IMR-90 (cell line): ENCODE results near the gene TMEM45B. TPM values are rescaled to one million over a fixed set of nuclear protein-coding genes. Genes with fewer than 3 reads are reported as not detected.

ENCODE experiments used
- ATAC-seq: fragments of 200-7000 bp; cut with Tn5 transposase; 2 replicates; pipeline ENCODE4 v1.9.1; 2020; ENCODE audit warnings: low read depth, mild to moderate bottlenecking, moderate library complexity
- BruUV-seq: library from RNA; stranded (reverse); fragments of 400-500 nt; replicated peaks from 2 replicates; lab custom pipeline; 2021; lab: Mats Ljungman, UMichigan
- CTCF ChIA-PET: fragments of 300-600 bp; formaldehyde crosslinking; extraction: SDS; loops from one replicate; lab custom pipeline; 2021; ENCODE audit warnings: antibody characterized with exemption; lab: Yijun Ruan, JAX
- POLR2A ChIA-PET: fragments of 300-600 bp; sonication (Branson Sonifier 250); formaldehyde crosslinking; loops from one replicate; lab custom pipeline; 2022; ENCODE audit warnings: antibody characterized with exemption; ENCODE audit not compliant: unreplicated experiment; lab: Charles Lee
- DNase-seq: peaks from one replicate; pipeline ENCODE4 v3.0.0; 2013
- H2AFZ ChIP-seq: replicated peaks from 2 replicates; pipeline ENCODE3; 2013; ENCODE audit warnings: low read length, mild to moderate bottlenecking; ENCODE audit not compliant: poor library complexity
- H2AK5ac ChIP-seq: 2 replicates; pipeline ENCODE4 v1.6.1; 2013; ENCODE audit warnings: low read depth, low read length, inconsistent platforms
- H2AK9ac ChIP-seq: replicated peaks from 2 replicates; pipeline ENCODE3; 2013; ENCODE audit warnings: mild to moderate bottlenecking, low read depth, low read length, moderate library complexity; ENCODE audit not compliant: poor library complexity
- H2BK120ac ChIP-seq: 2 replicates; pipeline ENCODE4 v1.6.1; 2013; ENCODE audit warnings: low read depth, low read length, inconsistent platforms
- H2BK15ac ChIP-seq: 3 replicates; pipeline ENCODE4 v1.6.1; 2013; ENCODE audit warnings: low read depth, low read length, inconsistent platforms
- H2BK20ac ChIP-seq: 2 replicates; pipeline ENCODE4 v1.6.1; 2013; ENCODE audit warnings: low read depth, mild to moderate bottlenecking, inconsistent platforms, low read length, moderate library complexity
- H2BK5ac ChIP-seq: 2 replicates; pipeline ENCODE4 v1.6.1; 2013; ENCODE audit warnings: mild to moderate bottlenecking, low read depth, low read length, inconsistent platforms; ENCODE audit not compliant: poor library complexity, severe bottlenecking
- H3K14ac ChIP-seq: replicated peaks from 2 replicates; pipeline ENCODE4 v1.6.1; 2013; ENCODE audit warnings: low read depth, low read length, inconsistent platforms
- H3K18ac ChIP-seq: 2 replicates; pipeline ENCODE4 v1.6.1; 2013; ENCODE audit warnings: low read depth, low read length, control low read depth
- H3K23ac ChIP-seq: 2 replicates; pipeline ENCODE4 v1.6.1; 2013; ENCODE audit warnings: low read depth, low read length, inconsistent platforms
- H3K27ac ChIP-seq: 2 replicates; pipeline ENCODE4 v1.5.1; 2013; ENCODE audit warnings: mild to moderate bottlenecking, control low read depth, low read length; ENCODE audit not compliant: insufficient read depth
- H3K27me3 ChIP-seq: 2 replicates; pipeline ENCODE4 v1.6.1; 2013; ENCODE audit warnings: low read length; ENCODE audit not compliant: control insufficient read depth, insufficient read depth
- H3K36me3 ChIP-seq: 2 replicates; pipeline ENCODE4 v1.6.1; 2013; ENCODE audit warnings: low read length, mixed read lengths; ENCODE audit not compliant: control insufficient read depth, insufficient read depth
- H3K4ac ChIP-seq: 2 replicates; pipeline ENCODE4 v1.6.1; 2013; ENCODE audit warnings: low read depth, low read length, inconsistent platforms
- H3K4me1 ChIP-seq: 2 replicates; pipeline ENCODE4 v1.6.1; 2013; ENCODE audit warnings: low read length, mixed read lengths; ENCODE audit not compliant: control insufficient read depth, insufficient read depth
- H3K4me2 ChIP-seq: 2 replicates; pipeline ENCODE4 v1.6.1; 2013; ENCODE audit warnings: low read depth, mild to moderate bottlenecking, control low read depth, low read length, moderate library complexity
- H3K4me3 ChIP-seq: 2 replicates; pipeline ENCODE4 v1.5.1; 2013; ENCODE audit warnings: low read depth, mild to moderate bottlenecking, control low read depth, low read length, moderate library complexity; ENCODE audit not compliant: insufficient read depth
- H3K56ac ChIP-seq: 2 replicates; pipeline ENCODE4 v1.6.1; 2013; ENCODE audit warnings: low read length, inconsistent platforms; ENCODE audit not compliant: insufficient read depth; ENCODE audit errors: extremely low read depth
- H3K79me1 ChIP-seq, 2 experiments: 2 replicates each; pipeline ENCODE4 v1.6.1; 2013; ENCODE audit warnings: low read length in 2 of 2, inconsistent platforms in 1 of 2, low read depth in 1 of 2
- H3K9ac ChIP-seq: 2 replicates; pipeline ENCODE4 v1.6.1; 2013; ENCODE audit warnings: low read depth, low read length, control low read depth
- H3K9me1 ChIP-seq: 2 replicates; pipeline ENCODE4 v1.6.1; 2013; ENCODE audit warnings: low read length, inconsistent platforms; ENCODE audit not compliant: insufficient read depth
- H3K9me3 ChIP-seq: 2 replicates; pipeline ENCODE4 v1.6.1; 2013; ENCODE audit warnings: low read length; ENCODE audit not compliant: control insufficient read depth, insufficient read depth
- H4K20me1 ChIP-seq: 2 replicates; pipeline ENCODE4 v1.6.1; 2013; ENCODE audit warnings: low read length, inconsistent platforms; ENCODE audit not compliant: insufficient read depth
- H4K5ac ChIP-seq: 2 replicates; pipeline ENCODE4 v1.6.1; 2013; ENCODE audit warnings: mild to moderate bottlenecking, low read depth, low read length, control low read depth
- H4K8ac ChIP-seq, 2 experiments: 2 replicates each; pipeline ENCODE4 v1.6.1; 2013; ENCODE audit warnings: low read depth in 2 of 2, low read length in 2 of 2, control low read depth in 1 of 2, inconsistent platforms in 1 of 2
- H4K91ac ChIP-seq: 2 replicates; pipeline ENCODE4 v1.6.1; 2013; ENCODE audit warnings: low read depth, low read length, inconsistent platforms; ENCODE audit not compliant: insufficient read depth
- BHLHE40 ChIP-seq: fragments of 150-350 bp; IDR thresholded peaks from 2 replicates; pipeline ENCODE4 v1.6.1; 2016; ENCODE audit warnings: mild to moderate bottlenecking, low read depth, low read length
- CEBPB ChIP-seq: IDR thresholded peaks from 2 replicates; pipeline ENCODE4 v1.6.1; 2012; ENCODE audit warnings: low read depth, low read length, improper control_type of control experiment
- CHD1 ChIP-seq: IDR thresholded peaks from 2 replicates; pipeline ENCODE4 v1.6.1; 2012; ENCODE audit warnings: low read depth, low read length, improper control_type of control experiment
- ELK1 ChIP-seq: fragments of 150-350 bp; IDR thresholded peaks from 2 replicates; pipeline ENCODE4 v1.6.1; 2016; ENCODE audit warnings: low read depth, mild to moderate bottlenecking, low read length, moderate library complexity, borderline replicate concordance
- FOS ChIP-seq: fragments of 150-350 bp; IDR thresholded peaks from 2 replicates; pipeline ENCODE4 v1.6.1; 2016; ENCODE audit warnings: low read depth, low read length
- MAFK ChIP-seq: IDR thresholded peaks from 2 replicates; pipeline ENCODE4 v1.6.1; 2012; ENCODE audit warnings: low read depth, low read length, improper control_type of control experiment
- MAZ ChIP-seq: IDR thresholded peaks from 2 replicates; pipeline ENCODE4 v1.6.1; 2012; ENCODE audit warnings: low read depth, mild to moderate bottlenecking, low read length, improper control_type of control experiment, moderate library complexity, borderline replicate concordance
- MXI1 ChIP-seq: IDR thresholded peaks from 2 replicates; pipeline ENCODE4 v1.6.1; 2012; ENCODE audit warnings: low read depth, mild to moderate bottlenecking, low read length, moderate library complexity, borderline replicate concordance
- NFE2L2 ChIP-seq: fragments of 150-350 bp; IDR thresholded peaks from 2 replicates; pipeline ENCODE4 v1.6.1; 2016; ENCODE audit warnings: low read depth, mild to moderate bottlenecking, low read length
- POLR2A ChIP-seq: IDR thresholded peaks from 2 replicates; pipeline ENCODE4 v1.6.1; 2012; ENCODE audit warnings: mild to moderate bottlenecking, low read depth, low read length
- RAD21 ChIP-seq: IDR thresholded peaks from 2 replicates; pipeline ENCODE4 v1.6.1; 2012; ENCODE audit warnings: low read length, improper control_type of control experiment
- RCOR1 ChIP-seq: IDR thresholded peaks from 2 replicates; pipeline ENCODE4 v1.6.1; 2012; ENCODE audit warnings: mild to moderate bottlenecking, low read length, improper control_type of control experiment; ENCODE audit not compliant: insufficient replicate concordance
- RFX5 ChIP-seq: IDR thresholded peaks from 2 replicates; pipeline ENCODE4 v1.8.0; 2012; ENCODE audit warnings: low read depth, mild to moderate bottlenecking, low read length, moderate library complexity
- SMC3 ChIP-seq: fragments of 150-350 bp; IDR thresholded peaks from 2 replicates; pipeline ENCODE4 v1.6.1; 2016; ENCODE audit warnings: low read depth, mild to moderate bottlenecking, antibody characterized with exemption, low read length, moderate library complexity
- WGBS, 2 experiments: methylation state at CpG; one replicate each; pipeline versions ENCODE4 v1.1.5 to v1.1.7; 2013; ENCODE audit warnings: missing lambda C conversion rate in 2 of 2; ENCODE audit not compliant: insufficient read length in 1 of 2; ENCODE audit errors: extremely low coverage in 2 of 2; 5-methylcytosine and 5-hydroxymethylcytosine counted together
- dilution Hi-C: fragments of 300-500 bp; cut with HindIII; formaldehyde crosslinking; loops from one replicate; pipeline ENCODE4 v1.14.3; 2018; ENCODE audit warnings: low sequenced_read_pairs; ENCODE audit not compliant: unreplicated experiment
- in situ Hi-C: fragments of 300-500 bp; cut with MboI; formaldehyde crosslinking; loops from 3 replicates; pipeline ENCODE4 v1.14.3; 2019; ENCODE audit warnings: low sequenced_read_pairs, inconsistent platforms, mixed read lengths
- intact Hi-C: fragments of 100-400 bp; cut with micrococcal nuclease; formaldehyde crosslinking; loops from 2 replicates; pipeline ENCODE4 v1.10.0; 2022
- polyA plus RNA-seq, 3 experiments: library from polyadenylated mRNA; depleted of rRNA; stranded (reverse); fragments of >200 nt; gene quantifications; 2 replicates each; pipeline ENCODE4 v1.2.3, GENCODE V29; 2012; ENCODE audit warnings: low replicate concordance in 1 of 3
- total RNA-seq: library from RNA; depleted of rRNA; stranded (reverse); fragments of >200 nt; gene quantifications from 2 replicates; pipeline ENCODE4 v1.2.3, GENCODE V29; 2012
- TF ChIP-seq, protein P1 (sequence below): conservative IDR thresholded peaks from 2 replicates; pipeline ENCODE4 v1.5.1; 2012; ENCODE audit warnings: mild to moderate bottlenecking, low read depth, low read length, improper control_type of control experiment
- TF ChIP-seq, protein P2 (sequence below): fragments of 150-350 bp; IDR thresholded peaks from 2 replicates; pipeline ENCODE4 v1.6.1; 2017; ENCODE audit warnings: mild to moderate bottlenecking, antibody characterized with exemption, low read length, low read depth

The TMEM45B gene
- total and polyA plus RNA-seq, 2 of the 4 experiments (the other 2 are of a cell fraction) = not detected

DNA sequence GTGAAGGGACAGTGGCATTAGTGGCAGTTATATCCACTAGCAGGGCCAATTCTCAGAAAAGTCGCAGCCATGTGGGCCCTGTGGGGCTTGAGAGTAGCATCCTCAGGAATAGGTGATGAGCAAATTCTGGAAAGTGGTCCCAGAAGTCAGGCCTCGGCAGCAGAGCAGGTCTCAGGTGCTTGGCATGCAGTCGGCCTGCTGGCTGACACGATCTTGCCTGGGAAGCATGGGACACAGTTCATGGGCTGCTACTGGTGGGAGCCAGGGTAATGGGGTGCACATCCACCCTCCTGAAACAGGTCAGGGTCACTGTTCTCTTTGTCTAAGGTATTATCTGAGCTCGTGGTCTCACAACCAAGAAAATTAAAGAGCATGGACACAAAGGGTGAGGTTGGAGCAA lies 36.8 kb upstream of the TMEM45B start:
- in situ Hi-C loops (no loop called here), intact Hi-C loops (no loop called here), dilution Hi-C loops (no loop called here)
- Histone ChIP-seq H3K4me1 (no peaks in the 10 kb centered on the region), H3K23ac (no peak overlapping the region), H2BK20ac (no peak overlapping the region), H2BK5ac (no peak overlapping the region), H3K9me3 (no peaks in the 10 kb centered on the region), H3K79me1 (no peaks in the 10 kb centered on the region), H3K14ac (no peak overlapping the region), H2BK15ac (no peak overlapping the region), H2BK120ac (no peak overlapping the region), H3K4me2 (no peak overlapping the region), H2AK5ac (no peak overlapping the region), H3K9ac (no peak overlapping the region), H3K56ac (no peak overlapping the region), H3K4me3 (no peak overlapping the region), H3K27ac (no peak overlapping the region), H2AFZ (no peak overlapping the region), H4K91ac (no peak overlapping the region), H4K20me1 (no peaks in the 10 kb centered on the region), H3K27me3 (peaks cover 4% of the 10 kb centered on the region), H2AK9ac (no peak overlapping the region), H3K36me3 (no peaks in the 10 kb centered on the region), H3K4ac (no peak overlapping the region), H3K18ac (no peak overlapping the region), H3K9me1 (no peaks in the 10 kb centered on the region), H4K8ac (no peak overlapping the region), H4K5ac (no peak overlapping the region)
- BruUV-seq = no TSS peak
- TF ChIP-seq RCOR1 (no peak), CEBPB (no peak), BHLHE40 (no peak), RAD21 (no peak), SMC3 (no peak), POLR2A (no peak), MXI1 (no peak), CHD1 (no peak), NFE2L2 (no peak), MAZ (no peak), RFX5 (no peak), FOS (no peak), MAFK (no peak), ELK1 (no peak)
- TF ChIP-seq, protein P1, sequence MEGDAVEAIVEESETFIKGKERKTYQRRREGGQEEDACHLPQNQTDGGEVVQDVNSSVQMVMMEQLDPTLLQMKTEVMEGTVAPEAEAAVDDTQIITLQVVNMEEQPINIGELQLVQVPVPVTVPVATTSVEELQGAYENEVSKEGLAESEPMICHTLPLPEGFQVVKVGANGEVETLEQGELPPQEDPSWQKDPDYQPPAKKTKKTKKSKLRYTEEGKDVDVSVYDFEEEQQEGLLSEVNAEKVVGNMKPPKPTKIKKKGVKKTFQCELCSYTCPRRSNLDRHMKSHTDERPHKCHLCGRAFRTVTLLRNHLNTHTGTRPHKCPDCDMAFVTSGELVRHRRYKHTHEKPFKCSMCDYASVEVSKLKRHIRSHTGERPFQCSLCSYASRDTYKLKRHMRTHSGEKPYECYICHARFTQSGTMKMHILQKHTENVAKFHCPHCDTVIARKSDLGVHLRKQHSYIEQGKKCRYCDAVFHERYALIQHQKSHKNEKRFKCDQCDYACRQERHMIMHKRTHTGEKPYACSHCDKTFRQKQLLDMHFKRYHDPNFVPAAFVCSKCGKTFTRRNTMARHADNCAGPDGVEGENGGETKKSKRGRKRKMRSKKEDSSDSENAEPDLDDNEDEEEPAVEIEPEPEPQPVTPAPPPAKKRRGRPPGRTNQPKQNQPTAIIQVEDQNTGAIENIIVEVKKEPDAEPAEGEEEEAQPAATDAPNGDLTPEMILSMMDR = no peak
- TF ChIP-seq, protein P2, sequence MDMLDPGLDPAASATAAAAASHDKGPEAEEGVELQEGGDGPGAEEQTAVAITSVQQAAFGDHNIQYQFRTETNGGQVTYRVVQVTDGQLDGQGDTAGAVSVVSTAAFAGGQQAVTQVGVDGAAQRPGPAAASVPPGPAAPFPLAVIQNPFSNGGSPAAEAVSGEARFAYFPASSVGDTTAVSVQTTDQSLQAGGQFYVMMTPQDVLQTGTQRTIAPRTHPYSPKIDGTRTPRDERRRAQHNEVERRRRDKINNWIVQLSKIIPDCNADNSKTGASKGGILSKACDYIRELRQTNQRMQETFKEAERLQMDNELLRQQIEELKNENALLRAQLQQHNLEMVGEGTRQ = no peak
- DNase-seq = no peak
- ChIA-PET CTCF (no interaction called here), POLR2A (no interaction called here)
- WGBS, 2 experiments = no CpG with 5 or more reads among the region's 5 CpGs
- no peak for ATAC-seq
